GM19467 (cell line): ENCODE measurements around the gene FUNDC1.

ENCODE experiments used
- ATAC-seq: cut with Tn5 transposase; IDR thresholded peaks from one replicate; pipeline ENCODE4 v1.9.1; 2021; ENCODE audit warnings: mild to moderate bottlenecking, moderate library complexity; ENCODE audit not compliant: unreplicated experiment

Gene FUNDC1

GRCh38 chrX:44482575-44482974 is 60.1 kb downstream of the FUNDC1 start:
- ATAC-seq: no peak

- ATAC-seq: no peak
These were observed 62.1 kb downstream of the FUNDC1 start for GRCh38 chrX:44480591-44480990.

- no peak for ATAC-seq
These were observed 68.2 kb downstream of the FUNDC1 start for GRCh38 chrX:44474410-44474809.
